SH-SY5Y (cell line): ENCODE results near the gene NPAS2.

ENCODE experiments used
- GATA2 ChIP-seq: IDR thresholded peaks from 2 replicates; pipeline ENCODE4 v1.6.1; 2011; ENCODE audit warnings: mild to moderate bottlenecking, low read depth, low read length
- GATA3 ChIP-seq: IDR thresholded peaks from 2 replicates; pipeline ENCODE4 v1.6.1; 2011; ENCODE audit warnings: low read depth, mild to moderate bottlenecking, low read length, moderate library complexity

DNA sequence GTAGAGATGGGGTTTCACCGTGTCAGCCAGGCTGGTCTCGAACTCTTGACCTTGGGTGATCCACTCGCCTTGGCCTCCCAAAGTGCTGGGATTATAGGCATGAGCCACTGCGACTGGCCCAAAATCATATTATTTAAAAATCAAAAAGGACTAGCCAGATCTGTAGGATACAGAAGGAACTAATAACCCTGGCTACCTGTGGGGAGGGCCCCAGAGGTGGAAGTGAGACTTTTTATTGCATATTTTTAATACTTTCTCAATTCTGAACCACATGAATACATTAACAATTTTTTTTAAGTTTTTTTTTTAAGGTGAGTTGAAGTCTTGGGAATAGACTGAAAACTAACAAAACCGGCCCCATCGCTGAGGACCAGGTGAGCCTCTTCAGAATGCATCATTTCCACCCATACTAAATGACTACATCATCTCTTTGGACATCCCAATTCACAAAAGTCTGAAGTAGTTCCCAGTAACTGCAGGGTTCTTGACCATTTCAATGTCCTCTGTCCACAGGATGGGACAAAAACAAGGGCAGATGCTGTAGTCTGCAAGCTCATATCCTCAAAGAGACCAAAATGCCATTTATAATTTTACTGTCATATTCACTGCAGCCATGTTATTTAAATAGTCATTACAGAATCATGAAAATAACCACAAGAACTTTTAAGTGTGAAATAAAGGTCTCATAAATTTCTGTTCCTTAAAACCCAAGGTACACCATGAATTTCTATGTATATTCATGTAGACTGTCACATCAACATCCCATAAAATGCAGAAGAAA is 203.6 kb downstream of the NPAS2 start:
- no peak for TF ChIP-seq GATA3
- TF ChIP-seq GATA2 = no peak
